K562 (cell line): ENCODE data around the gene CEP41. TPM values are rescaled to one million over a fixed set of nuclear protein-coding genes. Genes with fewer than 3 reads are reported as not detected.
A peak's percentile ranks its signal among the peaks of the same experiment; 100 is the strongest.

Experiments
- BMI1 ChIP-seq: fragments of 150-350 bp; IDR thresholded peaks from 2 replicates; pipeline ENCODE4 v1.6.1; 2014; ENCODE audit warnings: low read length
- EHMT2 ChIP-seq: fragments of 450-650 bp; IDR thresholded peaks from 2 replicates; pipeline ENCODE4 v1.6.1; 2018; ENCODE audit warnings: antibody characterized with exemption
- FOSL1 ChIP-seq: fragments of 200-800 bp; sonication (Bioruptor generic); conservative IDR thresholded peaks from 2 replicates; pipeline ENCODE4 v1.6.1; 2016; ENCODE audit warnings: missing genetic modification characterization, missing compliant biosample characterization
- GATA2 ChIP-seq: sonication (generic); formaldehyde crosslinking; IDR thresholded peaks from 2 replicates; pipeline ENCODE4 v1.4.0; 2020; ENCODE audit warnings: mild to moderate bottlenecking, missing genetic modification reagents
- MYC ChIP-seq, 2 experiments: fragments of 250-450 bp in 1 of 2; sonication (Bioruptor Pico) in 1 of 2; IDR thresholded peaks; 2 replicates each; pipeline versions ENCODE4 v1.5.1 to v1.6.1; 2012 to 2021; ENCODE audit warnings: low read depth in 2 of 2, borderline replicate concordance in 1 of 2, improper control_type of control experiment in 1 of 2, low read length in 1 of 2, mild to moderate bottlenecking in 1 of 2, moderate library complexity in 1 of 2
- RBFOX2 ChIP-seq: fragments of 200-400 bp; formaldehyde crosslinking; IDR thresholded peaks from 2 replicates; pipeline ENCODE4 v1.6.1; 2017; ENCODE audit warnings: low read depth, mild to moderate bottlenecking, low read length, moderate library complexity
- SMC3 ChIP-seq: conservative IDR thresholded peaks from 2 replicates; pipeline ENCODE4 v1.6.1; 2011; ENCODE audit warnings: low read depth, low read length, improper control_type of control experiment; ENCODE audit not compliant: insufficient read depth
- ZNF121 ChIP-seq: sonication (generic); formaldehyde crosslinking; conservative IDR thresholded peaks from 2 replicates; pipeline ENCODE4 v1.8.0; 2022; ENCODE audit warnings: missing genetic modification reagents
- polyA plus RNA-seq, 8 experiments: library from polyadenylated mRNA; depleted of rRNA in 4 of 8; stranded (reverse) in 5 of 8; unstranded in 3 of 8; fragments of >200 nt; fragmentation: Nextera tagmentation in 2 of 8; fragmentation: Illumina TruSeq in 1 of 8; extraction: Ambion mirVana in 2 of 8; extraction: Trizol in 1 of 8; gene quantifications; 2 replicates each; pipeline versions ENCODE4 v1.2.1 to v1.2.3, GENCODE V29; 2011 to 2014; ENCODE audit warnings: inconsistent platforms in 1 of 8, missing spikeins in 1 of 8
- total RNA-seq, 7 experiments: library from RNA; depleted of rRNA in 6 of 7; stranded (reverse); fragments of >200 nt in 6 of 7; fragmentation: Illumina TruSeq in 2 of 7; extraction: Trizol in 2 of 7; gene quantifications; 2 replicates each; pipeline versions ENCODE4 v1.2.1 to v1.2.3, GENCODE V29; 2011 to 2021; ENCODE audit warnings: low replicate concordance in 1 of 7
- TF ChIP-seq, protein P1 (sequence below): fragments of 250-450 bp; sonication (Bioruptor Pico); IDR thresholded peaks from 2 replicates; pipeline ENCODE4 v1.8.0; 2021; ENCODE audit warnings: moderate library complexity, mild to moderate bottlenecking, inconsistent platforms
- TF ChIP-seq, protein P2 (sequence below): fragments of 450-650 bp; IDR thresholded peaks from 2 replicates; pipeline ENCODE4 v1.6.1; 2016; ENCODE audit warnings: antibody characterized with exemption
- TF ChIP-seq, protein P3 (sequence below): sonication (generic); formaldehyde crosslinking; IDR thresholded peaks from 2 replicates; pipeline ENCODE4 v1.8.0; 2022; ENCODE audit warnings: mild to moderate bottlenecking, missing genetic modification reagents
- TF ChIP-seq, protein P4 (sequence below): fragments of 450-650 bp; formaldehyde crosslinking; conservative IDR thresholded peaks from 2 replicates; pipeline ENCODE4 v1.4.0; 2022; ENCODE audit warnings: mild to moderate bottlenecking, missing genetic modification characterization
- TF ChIP-seq, protein P5 (sequence below): IDR thresholded peaks from 2 replicates; pipeline ENCODE4 v1.6.1; 2011; ENCODE audit warnings: borderline replicate concordance, low read depth, mild to moderate bottlenecking, moderate library complexity, low read length; ENCODE audit not compliant: insufficient read depth, poor library complexity, severe bottlenecking

Gene CEP41
- total and polyA plus RNA-seq, 9 of the 15 experiments (the other 6 are each of a cell fraction or from before 2014, with no cell fraction given): 1.5 to 15.5 (median 6.4) TPM

DNA sequence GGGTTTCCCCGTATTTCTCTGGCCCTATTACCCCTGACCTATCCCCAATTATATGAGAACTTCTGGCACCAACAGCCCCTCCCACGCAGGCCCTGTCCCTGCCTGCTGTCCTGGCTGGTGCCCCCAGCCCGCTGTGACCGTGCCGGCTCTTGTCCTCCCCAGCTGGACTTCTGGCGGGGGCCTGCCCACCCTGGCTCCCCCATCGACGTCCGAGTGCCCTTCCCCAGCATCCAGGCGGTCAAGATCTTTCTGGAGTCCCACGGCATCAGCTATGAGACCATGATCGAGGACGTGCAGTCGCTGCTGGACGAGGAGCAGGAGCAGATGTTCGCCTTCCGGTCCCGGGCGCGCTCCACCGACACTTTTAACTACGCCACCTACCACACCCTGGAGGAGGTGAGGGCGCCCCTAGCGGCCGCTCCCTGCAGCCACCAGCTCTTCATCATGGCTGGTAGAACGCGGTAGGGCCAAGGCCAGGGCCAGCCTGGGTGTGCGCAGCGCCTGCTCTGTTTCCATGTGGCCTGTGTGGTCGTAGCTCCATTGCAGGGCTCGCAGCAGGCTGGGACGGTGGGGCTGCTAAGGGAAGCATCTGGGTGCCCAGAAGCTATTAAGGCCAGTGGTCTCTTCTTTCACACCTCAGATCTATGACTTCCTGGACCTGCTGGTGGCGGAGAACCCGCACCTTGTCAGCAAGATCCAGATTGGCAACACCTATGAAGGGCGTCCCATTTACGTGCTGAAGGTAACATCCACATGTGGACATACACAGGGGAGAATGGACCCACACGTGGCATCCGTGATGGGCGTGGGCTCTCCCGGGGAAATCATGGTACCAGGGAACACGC lies 59.1 kb downstream of the CEP41 start (continued):
- TF ChIP-seq, protein P1, sequence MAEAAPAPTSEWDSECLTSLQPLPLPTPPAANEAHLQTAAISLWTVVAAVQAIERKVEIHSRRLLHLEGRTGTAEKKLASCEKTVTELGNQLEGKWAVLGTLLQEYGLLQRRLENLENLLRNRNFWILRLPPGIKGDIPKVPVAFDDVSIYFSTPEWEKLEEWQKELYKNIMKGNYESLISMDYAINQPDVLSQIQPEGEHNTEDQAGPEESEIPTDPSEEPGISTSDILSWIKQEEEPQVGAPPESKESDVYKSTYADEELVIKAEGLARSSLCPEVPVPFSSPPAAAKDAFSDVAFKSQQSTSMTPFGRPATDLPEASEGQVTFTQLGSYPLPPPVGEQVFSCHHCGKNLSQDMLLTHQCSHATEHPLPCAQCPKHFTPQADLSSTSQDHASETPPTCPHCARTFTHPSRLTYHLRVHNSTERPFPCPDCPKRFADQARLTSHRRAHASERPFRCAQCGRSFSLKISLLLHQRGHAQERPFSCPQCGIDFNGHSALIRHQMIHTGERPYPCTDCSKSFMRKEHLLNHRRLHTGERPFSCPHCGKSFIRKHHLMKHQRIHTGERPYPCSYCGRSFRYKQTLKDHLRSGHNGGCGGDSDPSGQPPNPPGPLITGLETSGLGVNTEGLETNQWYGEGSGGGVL (CRISPR knock-in tag): no peak
- TF ChIP-seq EHMT2: no peak
- TF ChIP-seq BMI1: no peak
- TF ChIP-seq FOSL1 (tag): no peak
- TF ChIP-seq, protein P2, sequence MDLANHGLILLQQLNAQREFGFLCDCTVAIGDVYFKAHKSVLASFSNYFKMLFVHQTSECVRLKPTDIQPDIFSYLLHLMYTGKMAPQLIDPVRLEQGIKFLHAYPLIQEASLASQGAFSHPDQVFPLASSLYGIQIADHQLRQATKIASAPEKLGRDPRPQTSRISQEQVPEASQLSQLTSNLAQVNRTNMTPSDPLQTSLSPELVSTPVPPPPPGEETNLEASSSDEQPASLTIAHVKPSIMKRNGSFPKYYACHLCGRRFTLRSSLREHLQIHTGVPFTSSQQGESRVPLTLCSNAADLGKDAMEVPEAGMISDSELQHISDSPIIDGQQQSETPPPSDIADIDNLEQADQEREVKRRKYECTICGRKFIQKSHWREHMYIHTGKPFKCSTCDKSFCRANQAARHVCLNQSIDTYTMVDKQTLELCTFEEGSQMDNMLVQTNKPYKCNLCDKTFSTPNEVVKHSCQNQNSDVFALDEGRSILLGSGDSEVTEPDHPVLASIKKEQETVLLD: no peak
- TF ChIP-seq, protein P3, sequence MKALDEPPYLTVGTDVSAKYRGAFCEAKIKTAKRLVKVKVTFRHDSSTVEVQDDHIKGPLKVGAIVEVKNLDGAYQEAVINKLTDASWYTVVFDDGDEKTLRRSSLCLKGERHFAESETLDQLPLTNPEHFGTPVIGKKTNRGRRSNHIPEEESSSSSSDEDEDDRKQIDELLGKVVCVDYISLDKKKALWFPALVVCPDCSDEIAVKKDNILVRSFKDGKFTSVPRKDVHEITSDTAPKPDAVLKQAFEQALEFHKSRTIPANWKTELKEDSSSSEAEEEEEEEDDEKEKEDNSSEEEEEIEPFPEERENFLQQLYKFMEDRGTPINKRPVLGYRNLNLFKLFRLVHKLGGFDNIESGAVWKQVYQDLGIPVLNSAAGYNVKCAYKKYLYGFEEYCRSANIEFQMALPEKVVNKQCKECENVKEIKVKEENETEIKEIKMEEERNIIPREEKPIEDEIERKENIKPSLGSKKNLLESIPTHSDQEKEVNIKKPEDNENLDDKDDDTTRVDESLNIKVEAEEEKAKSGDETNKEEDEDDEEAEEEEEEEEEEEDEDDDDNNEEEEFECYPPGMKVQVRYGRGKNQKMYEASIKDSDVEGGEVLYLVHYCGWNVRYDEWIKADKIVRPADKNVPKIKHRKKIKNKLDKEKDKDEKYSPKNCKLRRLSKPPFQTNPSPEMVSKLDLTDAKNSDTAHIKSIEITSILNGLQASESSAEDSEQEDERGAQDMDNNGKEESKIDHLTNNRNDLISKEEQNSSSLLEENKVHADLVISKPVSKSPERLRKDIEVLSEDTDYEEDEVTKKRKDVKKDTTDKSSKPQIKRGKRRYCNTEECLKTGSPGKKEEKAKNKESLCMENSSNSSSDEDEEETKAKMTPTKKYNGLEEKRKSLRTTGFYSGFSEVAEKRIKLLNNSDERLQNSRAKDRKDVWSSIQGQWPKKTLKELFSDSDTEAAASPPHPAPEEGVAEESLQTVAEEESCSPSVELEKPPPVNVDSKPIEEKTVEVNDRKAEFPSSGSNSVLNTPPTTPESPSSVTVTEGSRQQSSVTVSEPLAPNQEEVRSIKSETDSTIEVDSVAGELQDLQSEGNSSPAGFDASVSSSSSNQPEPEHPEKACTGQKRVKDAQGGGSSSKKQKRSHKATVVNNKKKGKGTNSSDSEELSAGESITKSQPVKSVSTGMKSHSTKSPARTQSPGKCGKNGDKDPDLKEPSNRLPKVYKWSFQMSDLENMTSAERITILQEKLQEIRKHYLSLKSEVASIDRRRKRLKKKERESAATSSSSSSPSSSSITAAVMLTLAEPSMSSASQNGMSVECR: peak; percentile 39; the same call in 1 of the 2 replicates
- TF ChIP-seq, protein P4, sequence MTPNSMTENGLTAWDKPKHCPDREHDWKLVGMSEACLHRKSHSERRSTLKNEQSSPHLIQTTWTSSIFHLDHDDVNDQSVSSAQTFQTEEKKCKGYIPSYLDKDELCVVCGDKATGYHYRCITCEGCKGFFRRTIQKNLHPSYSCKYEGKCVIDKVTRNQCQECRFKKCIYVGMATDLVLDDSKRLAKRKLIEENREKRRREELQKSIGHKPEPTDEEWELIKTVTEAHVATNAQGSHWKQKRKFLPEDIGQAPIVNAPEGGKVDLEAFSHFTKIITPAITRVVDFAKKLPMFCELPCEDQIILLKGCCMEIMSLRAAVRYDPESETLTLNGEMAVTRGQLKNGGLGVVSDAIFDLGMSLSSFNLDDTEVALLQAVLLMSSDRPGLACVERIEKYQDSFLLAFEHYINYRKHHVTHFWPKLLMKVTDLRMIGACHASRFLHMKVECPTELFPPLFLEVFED (CRISPR knock-in tag): no peak
- TF ChIP-seq, protein P5, sequence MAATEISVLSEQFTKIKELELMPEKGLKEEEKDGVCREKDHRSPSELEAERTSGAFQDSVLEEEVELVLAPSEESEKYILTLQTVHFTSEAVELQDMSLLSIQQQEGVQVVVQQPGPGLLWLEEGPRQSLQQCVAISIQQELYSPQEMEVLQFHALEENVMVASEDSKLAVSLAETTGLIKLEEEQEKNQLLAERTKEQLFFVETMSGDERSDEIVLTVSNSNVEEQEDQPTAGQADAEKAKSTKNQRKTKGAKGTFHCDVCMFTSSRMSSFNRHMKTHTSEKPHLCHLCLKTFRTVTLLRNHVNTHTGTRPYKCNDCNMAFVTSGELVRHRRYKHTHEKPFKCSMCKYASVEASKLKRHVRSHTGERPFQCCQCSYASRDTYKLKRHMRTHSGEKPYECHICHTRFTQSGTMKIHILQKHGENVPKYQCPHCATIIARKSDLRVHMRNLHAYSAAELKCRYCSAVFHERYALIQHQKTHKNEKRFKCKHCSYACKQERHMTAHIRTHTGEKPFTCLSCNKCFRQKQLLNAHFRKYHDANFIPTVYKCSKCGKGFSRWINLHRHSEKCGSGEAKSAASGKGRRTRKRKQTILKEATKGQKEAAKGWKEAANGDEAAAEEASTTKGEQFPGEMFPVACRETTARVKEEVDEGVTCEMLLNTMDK: peak; percentile 84
- TF ChIP-seq RBFOX2: peak; percentile 52
- TF ChIP-seq ZNF121 (CRISPR knock-in tag): no peak
- 0 out of 2 replicates have a peak, but pooled peaks have one; percentile 31 for TF ChIP-seq MYC (IDR thresholded peaks at IDR 0.05; ENCODE audit: low read depth, low read length)
- TF ChIP-seq MYC (CRISPR knock-in tag; IDR thresholded peaks at IDR 0.05; ENCODE audit: borderline replicate concordance, low read depth): no peak
- no peak for TF ChIP-seq GATA2
- peak; percentile 36; the same call in 1 of the 2 replicates for TF ChIP-seq SMC3
